HCT116 (cell line): Measurements from ENCODE around the gene ELN.

Source experiments
- ZNF274 ChIP-seq: fragments of 200-500 bp; sonication (Bioruptor generic); IDR thresholded peaks from 2 replicates; pipeline ENCODE4 v1.6.1; 2014; ENCODE audit warnings: mild to moderate bottlenecking, low read depth, low read length, inconsistent platforms
- TF ChIP-seq, protein P1 (sequence below), 3 experiments: fragments of 200-600 bp in 1 of 3; sonication (generic) in 1 of 3; IDR thresholded peaks in 2 of 3; conservative IDR thresholded peaks in 1 of 3; 2 replicates each; pipeline ENCODE4 v1.5.1; 2012 to 2017; ENCODE audit warnings: low read depth in 2 of 3, low read length in 2 of 3, antibody characterized with exemption in 1 of 3, borderline replicate concordance in 1 of 3, control low read depth in 1 of 3, mild to moderate bottlenecking in 1 of 3, mixed read lengths in 1 of 3, mixed run types in 1 of 3, moderate library complexity in 1 of 3; ENCODE audit not compliant: insufficient read depth in 1 of 3

- TF ChIP-seq, protein P1, sequence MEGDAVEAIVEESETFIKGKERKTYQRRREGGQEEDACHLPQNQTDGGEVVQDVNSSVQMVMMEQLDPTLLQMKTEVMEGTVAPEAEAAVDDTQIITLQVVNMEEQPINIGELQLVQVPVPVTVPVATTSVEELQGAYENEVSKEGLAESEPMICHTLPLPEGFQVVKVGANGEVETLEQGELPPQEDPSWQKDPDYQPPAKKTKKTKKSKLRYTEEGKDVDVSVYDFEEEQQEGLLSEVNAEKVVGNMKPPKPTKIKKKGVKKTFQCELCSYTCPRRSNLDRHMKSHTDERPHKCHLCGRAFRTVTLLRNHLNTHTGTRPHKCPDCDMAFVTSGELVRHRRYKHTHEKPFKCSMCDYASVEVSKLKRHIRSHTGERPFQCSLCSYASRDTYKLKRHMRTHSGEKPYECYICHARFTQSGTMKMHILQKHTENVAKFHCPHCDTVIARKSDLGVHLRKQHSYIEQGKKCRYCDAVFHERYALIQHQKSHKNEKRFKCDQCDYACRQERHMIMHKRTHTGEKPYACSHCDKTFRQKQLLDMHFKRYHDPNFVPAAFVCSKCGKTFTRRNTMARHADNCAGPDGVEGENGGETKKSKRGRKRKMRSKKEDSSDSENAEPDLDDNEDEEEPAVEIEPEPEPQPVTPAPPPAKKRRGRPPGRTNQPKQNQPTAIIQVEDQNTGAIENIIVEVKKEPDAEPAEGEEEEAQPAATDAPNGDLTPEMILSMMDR (IDR thresholded peaks at IDR 0.05 in 2 of 3, conservative IDR thresholded peaks at IDR 0.05 in 1 of 3; ENCODE audit: borderline replicate concordance in 1 of 3, insufficient read depth in 1 of 3, low read depth in 2 of 3, low read length in 2 of 3): no peak
- no peak for TF ChIP-seq ZNF274
Measured at GRCh38 chr7:74047804-74048380, 19.9 kb downstream of the ELN start.
